BLaER1 treated with 17β-estradiol and CSF1 and Interleukin-3, amounts not matched to agents 10 nM and 100 nM (cell line): ENCODE results near the gene CERK.

Source experiments
- H3K27ac ChIP-seq, 11 experiments: shearing (Covaris generic); formaldehyde crosslinking; 2 replicates each; pipeline ENCODE4 v1.8.1; 2022
- H3K27me3 ChIP-seq, 11 experiments: shearing (Covaris generic); formaldehyde crosslinking; 2 replicates each; pipeline ENCODE4 v1.8.1; 2022
- H3K36me3 ChIP-seq, 11 experiments: shearing (Covaris generic); formaldehyde crosslinking; 2 replicates each; pipeline ENCODE4 v1.8.1; 2022
- H3K4me1 ChIP-seq, 10 experiments: shearing (Covaris generic); formaldehyde crosslinking; 2 replicates each; pipeline ENCODE4 v1.8.1; 2022
- H3K4me2 ChIP-seq, 11 experiments: shearing (Covaris generic); formaldehyde crosslinking; 2 replicates each; pipeline ENCODE4 v1.8.1; 2022
- H3K4me3 ChIP-seq, 10 experiments: shearing (Covaris generic); formaldehyde crosslinking; 2 replicates each; pipeline ENCODE4 v1.8.1; 2022
- H3K9ac ChIP-seq, 11 experiments: shearing (Covaris generic); formaldehyde crosslinking; 2 replicates each; pipeline ENCODE4 v1.8.1; 2022
- H3K9me3 ChIP-seq, 11 experiments: shearing (Covaris generic); formaldehyde crosslinking; replicated peaks in 1 of 11; 2 replicates each; pipeline ENCODE4 v1.8.1; 2022
- H4K20me1 ChIP-seq, 11 experiments: shearing (Covaris generic); formaldehyde crosslinking; 2 replicates each; pipeline ENCODE4 v1.8.1; 2022
- Cebpa-rat ChIP-seq, 11 experiments: shearing (Covaris generic); IDR thresholded peaks; 2 replicates each; pipeline ENCODE4 v1.8.1; 2022

Gene CERK

DNA sequence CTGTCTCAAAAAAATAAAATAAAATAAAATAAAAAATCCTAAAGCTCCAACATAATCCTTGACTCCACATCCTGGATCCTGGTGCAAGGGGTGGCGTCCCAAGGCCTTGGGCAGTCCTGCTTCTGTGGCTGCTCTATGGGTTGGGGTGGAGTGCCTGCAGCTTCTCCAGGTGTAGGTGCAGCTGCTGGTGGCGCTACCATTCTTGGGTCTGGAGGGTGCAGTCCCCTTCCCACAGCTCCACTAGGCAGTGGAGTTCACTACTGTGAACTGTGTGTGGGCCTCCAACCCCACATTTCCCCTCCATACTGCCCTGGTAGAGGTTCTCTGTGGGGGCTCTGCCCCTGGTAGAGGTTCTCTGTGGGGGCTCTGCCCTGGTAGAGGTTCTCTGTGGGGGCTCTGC lies 17.5 kb upstream of the CERK start:
- Histone ChIP-seq H3K4me2 (peak overlapping the region in 3 of 11 experiments; percentile 31 to 86 (median 73); a peak in 3 of 22 replicates), H3K4me1 (peaks cover 62 to 87% (median 72%) of the 10 kb centered on the region in 10 experiments), H3K27me3 (no peaks in the 10 kb centered on the region), H3K36me3 (peaks cover 0 to 13% (median 8%) of the 10 kb centered on the region in 11 experiments; a peak in 9 of 22 replicates), H3K4me3 (peak overlapping the region in 9 of 10 experiments; percentile 13 to 47 (median 31); a peak in 15 of 20 replicates), H3K27ac (peak overlapping the region in 6 of 11 experiments; percentile 41 to 56 (median 44); a peak in 11 of 22 replicates), H3K9me3 (peaks cover 20 to 35% (median 25%) of the 10 kb centered on the region in 11 experiments), H3K9ac (no peak overlapping the region), H4K20me1 (no peaks in the 10 kb centered on the region)
- no peak for TF ChIP-seq Cebpa-rat (IDR thresholded peaks at IDR 0.05)

DNA sequence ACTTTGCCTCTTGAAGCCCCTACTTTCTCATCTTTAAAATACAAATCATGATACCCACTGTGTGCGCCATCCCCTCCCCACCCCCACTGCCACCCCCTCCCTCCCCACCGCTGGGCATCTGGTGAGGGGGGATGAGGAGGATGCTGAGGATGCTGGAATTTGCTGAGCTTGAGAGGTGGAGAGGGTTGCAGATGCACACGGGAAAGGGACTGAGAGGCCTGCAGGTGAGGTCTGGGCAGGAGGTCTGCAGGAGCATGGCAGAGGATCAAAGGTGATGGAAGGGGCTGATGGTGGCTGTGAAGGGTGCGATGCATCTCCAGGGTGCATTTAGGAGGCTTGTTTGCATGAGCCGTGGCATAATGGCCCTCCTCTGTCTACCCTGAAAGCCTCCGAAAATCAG lies 16.8 kb upstream of the CERK start:
- Histone ChIP-seq H4K20me1 (no peaks in the 10 kb centered on the region), H3K4me3 (no peak overlapping the region), H3K9ac (no peak overlapping the region; a peak in 1 of 22 replicates), H3K4me1 (peaks cover 65 to 94% (median 77%) of the 10 kb centered on the region in 10 experiments), H3K4me2 (peak overlapping the region in 5 of 11 experiments; percentile 80 to 89 (median 85); a peak in 12 of 22 replicates), H3K36me3 (peaks cover 0 to 13% (median 6%) of the 10 kb centered on the region in 11 experiments; a peak in 9 of 22 replicates), H3K27me3 (no peaks in the 10 kb centered on the region), H3K27ac (peak overlapping the region in 8 of 11 experiments; percentile 67 to 82 (median 74); a peak in 11 of 22 replicates), H3K9me3 (peaks cover 20 to 35% (median 25%) of the 10 kb centered on the region in 11 experiments)
- no peak for TF ChIP-seq Cebpa-rat (IDR thresholded peaks at IDR 0.05)

DNA sequence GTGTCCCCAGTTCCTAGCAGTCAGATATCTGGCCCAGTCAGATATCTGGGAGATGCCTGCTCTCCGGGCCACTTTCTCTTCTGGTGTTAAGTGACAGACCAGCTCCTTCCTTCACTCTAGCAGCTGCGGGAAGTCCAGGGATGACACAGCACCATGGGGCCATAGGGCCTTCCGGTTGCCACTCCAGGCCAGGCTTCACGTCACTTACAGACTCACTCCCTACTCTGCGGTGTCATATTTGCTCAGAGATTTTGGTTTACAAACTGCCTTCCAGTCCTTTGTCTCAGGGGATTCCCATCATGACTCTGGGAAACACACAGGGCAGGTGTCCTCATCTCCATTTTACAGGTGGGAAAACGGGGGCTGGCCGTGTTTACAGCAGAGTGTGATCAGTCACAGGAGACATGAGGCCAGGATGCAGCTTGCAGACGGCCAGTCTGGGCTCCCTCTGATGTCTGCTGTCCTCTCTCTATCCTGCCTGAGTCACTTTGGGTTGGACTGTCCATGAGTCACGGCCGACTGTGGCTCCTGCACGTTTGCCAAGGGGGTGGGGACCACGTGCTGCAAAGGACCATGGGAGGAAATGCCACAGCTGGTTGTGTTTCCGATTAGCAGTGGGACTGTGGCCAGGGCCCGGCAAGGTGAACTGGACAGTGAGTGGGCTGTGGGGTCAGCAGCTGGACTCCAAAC lies 16.2 kb upstream of the CERK start:
- H3K4me1 ChIP-seq: peaks cover 70 to 97% (median 80%) of the 10 kb centered on the region in 10 experiments
- peak overlapping the region in 10 of 11 experiments; percentile 29 to 70 (median 54); a peak in 17 of 22 replicates for H3K9ac ChIP-seq
- H3K27ac ChIP-seq: peak overlapping the region; percentile 54 to 82 (median 69)
- no peak for TF ChIP-seq Cebpa-rat (IDR thresholded peaks at IDR 0.05)
- no peaks in the 10 kb centered on the region for H3K27me3 ChIP-seq
- no peaks in the 10 kb centered on the region for H4K20me1 ChIP-seq
- H3K4me2 ChIP-seq: peak overlapping the region; percentile 49 to 89 (median 78)
- H3K36me3 ChIP-seq: peaks cover 0 to 13% (median 6%) of the 10 kb centered on the region in 11 experiments; a peak in 9 of 22 replicates
- H3K9me3 ChIP-seq: peaks cover 20 to 35% (median 25%) of the 10 kb centered on the region in 11 experiments
- H3K4me3 ChIP-seq: peak overlapping the region in 2 of 10 experiments; percentile 1 to 49; a peak in 3 of 20 replicates

DNA sequence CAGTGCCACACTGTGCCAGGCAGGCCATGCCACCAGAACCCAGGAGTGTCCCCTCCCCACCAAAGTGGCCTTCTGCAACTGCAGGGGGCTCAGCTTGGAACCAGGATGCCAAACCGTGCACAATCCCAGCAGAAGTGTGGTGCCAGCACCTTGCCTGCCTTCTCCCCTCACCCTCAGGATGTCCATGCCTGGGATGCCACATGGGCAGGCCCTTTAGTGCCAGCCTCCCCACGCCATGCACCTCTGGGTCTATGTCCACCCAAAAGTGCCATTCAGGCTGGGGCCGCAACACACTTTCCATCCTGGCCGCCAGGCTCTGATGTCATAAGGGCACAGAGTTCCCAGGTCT lies 15.7 kb upstream of the CERK start:
- TF ChIP-seq Cebpa-rat (IDR thresholded peaks at IDR 0.05): no peak
- H3K27me3 ChIP-seq: no peaks in the 10 kb centered on the region
- H3K4me3 ChIP-seq: peak overlapping the region in 2 of 10 experiments; percentile 1 to 49; a peak in 4 of 20 replicates
- H3K9ac ChIP-seq: peak overlapping the region in 10 of 11 experiments; percentile 29 to 70 (median 54); a peak in 17 of 22 replicates
- no peaks in the 10 kb centered on the region for H4K20me1 ChIP-seq
- H3K9me3 ChIP-seq: peaks cover 20 to 35% (median 25%) of the 10 kb centered on the region in 11 experiments
- peak overlapping the region; percentile 49 to 89 (median 78) for H3K4me2 ChIP-seq
- peaks cover 0 to 13% (median 6%) of the 10 kb centered on the region in 11 experiments; a peak in 9 of 22 replicates for H3K36me3 ChIP-seq
- H3K27ac ChIP-seq: peak overlapping the region; percentile 54 to 82 (median 69)
- peaks cover 70 to 97% (median 80%) of the 10 kb centered on the region in 10 experiments for H3K4me1 ChIP-seq

DNA sequence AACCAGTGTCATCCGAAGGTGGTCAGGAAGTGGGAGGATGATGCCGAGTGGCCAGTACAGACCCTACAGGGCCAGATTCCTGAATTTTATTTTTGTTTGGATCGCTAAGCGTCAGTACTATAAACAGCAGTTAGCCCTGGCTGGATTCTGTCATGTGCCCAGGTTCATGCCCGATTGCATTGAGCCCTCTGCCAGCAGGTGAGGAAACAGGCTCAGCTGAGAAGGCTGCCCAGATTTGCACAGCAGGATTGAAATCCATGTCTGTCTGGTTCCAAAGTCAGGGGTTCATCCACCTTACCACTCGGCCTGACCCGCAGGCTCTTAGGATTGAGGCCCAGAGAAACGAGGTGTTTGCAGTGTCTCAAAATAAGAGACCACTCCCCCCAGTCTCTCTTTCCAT lies 15.3 kb upstream of the CERK start:
- H3K27me3 ChIP-seq: no peaks in the 10 kb centered on the region
- peaks cover 20 to 35% (median 25%) of the 10 kb centered on the region in 11 experiments for H3K9me3 ChIP-seq
- H4K20me1 ChIP-seq: no peaks in the 10 kb centered on the region
- H3K9ac ChIP-seq: peak overlapping the region in 9 of 11 experiments; percentile 29 to 70 (median 54); a peak in 14 of 22 replicates
- peak overlapping the region in 2 of 10 experiments; percentile 1 to 49; a peak in 4 of 20 replicates for H3K4me3 ChIP-seq
- peak overlapping the region; percentile 49 to 89 (median 78) for H3K4me2 ChIP-seq
- TF ChIP-seq Cebpa-rat (IDR thresholded peaks at IDR 0.05): no peak
- peaks cover 70 to 97% (median 80%) of the 10 kb centered on the region in 10 experiments for H3K4me1 ChIP-seq
- peak overlapping the region in 10 of 11 experiments; percentile 59 to 82 (median 71); a peak in 20 of 22 replicates for H3K27ac ChIP-seq
- peaks cover 0 to 13% (median 6%) of the 10 kb centered on the region in 11 experiments; a peak in 9 of 22 replicates for H3K36me3 ChIP-seq

DNA sequence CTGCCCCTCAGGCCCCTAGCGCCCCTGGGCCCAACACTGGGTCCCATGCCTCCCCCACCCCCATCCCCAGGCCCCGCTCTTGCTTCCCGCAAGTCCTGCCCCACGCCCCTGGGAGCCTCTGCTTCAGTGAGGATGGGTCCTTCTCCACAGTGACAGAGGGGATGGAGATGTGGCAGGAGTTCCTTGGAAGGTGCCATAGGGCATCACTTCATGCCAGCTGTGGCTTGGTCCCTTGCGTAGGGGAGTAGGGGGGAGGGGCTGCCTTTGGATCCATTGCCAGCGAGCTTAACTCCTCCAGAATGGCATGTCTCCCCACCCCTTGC lies 14.9 kb upstream of the CERK start:
- Histone ChIP-seq H3K27ac (peak overlapping the region in 8 of 11 experiments; percentile 59 to 82 (median 74); a peak in 12 of 22 replicates), H3K36me3 (peaks cover 0 to 13% (median 6%) of the 10 kb centered on the region in 11 experiments; a peak in 9 of 22 replicates), H3K4me2 (peak overlapping the region in 9 of 11 experiments; percentile 56 to 89 (median 80); a peak in 12 of 22 replicates), H3K27me3 (no peaks in the 10 kb centered on the region), H3K4me3 (no peak overlapping the region), H4K20me1 (no peaks in the 10 kb centered on the region), H3K9me3 (peaks cover 20 to 35% (median 25%) of the 10 kb centered on the region in 11 experiments), H3K4me1 (peaks cover 70 to 97% (median 80%) of the 10 kb centered on the region in 10 experiments), H3K9ac (peak overlapping the region in 2 of 11 experiments; percentile 63 to 70; a peak in 2 of 22 replicates)
- TF ChIP-seq Cebpa-rat (IDR thresholded peaks at IDR 0.05): no peak

DNA sequence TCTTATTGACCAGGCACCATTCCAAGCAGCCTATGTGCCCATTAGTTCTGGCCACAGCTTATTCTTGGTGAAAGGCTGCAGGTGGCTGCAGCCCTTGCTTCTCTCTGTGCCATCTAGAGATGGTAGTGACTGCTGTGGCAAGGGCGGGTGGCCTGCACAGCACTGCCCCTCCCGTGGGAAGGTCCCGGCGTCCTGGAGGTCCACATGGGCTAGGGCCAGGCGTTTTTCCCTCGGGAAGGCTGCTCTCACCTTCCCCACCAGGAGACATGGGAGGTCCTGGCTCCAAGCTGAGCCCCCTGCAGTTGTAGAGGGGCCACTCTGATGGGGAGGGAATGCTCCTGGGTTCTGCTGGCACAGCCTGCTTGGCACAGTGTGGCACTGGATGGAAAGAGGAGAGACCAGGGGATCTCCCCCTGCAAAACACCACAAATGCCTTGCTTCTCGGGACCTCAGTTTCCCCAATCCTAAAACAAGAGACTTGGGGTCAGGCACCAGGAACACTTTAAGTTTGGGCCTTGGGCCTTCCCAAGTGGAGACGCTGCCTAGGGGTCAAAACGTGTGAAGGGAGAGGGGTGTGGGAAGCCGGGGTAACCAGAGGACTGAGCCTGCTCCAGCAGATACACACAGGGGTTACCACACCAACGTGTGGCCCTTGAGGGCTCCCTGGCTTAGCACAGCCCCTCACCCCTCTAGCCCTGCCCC lies 14.4 kb upstream of the CERK start:
- Histone ChIP-seq H3K36me3 (peaks cover 0 to 13% (median 6%) of the 10 kb centered on the region in 11 experiments; a peak in 9 of 22 replicates), H3K9me3 (peaks cover 20 to 34% (median 25%) of the 10 kb centered on the region in 11 experiments), H3K4me3 (no peak overlapping the region), H3K9ac (no peak overlapping the region), H4K20me1 (no peaks in the 10 kb centered on the region), H3K27ac (peak overlapping the region in 6 of 11 experiments; percentile 27 to 96 (median 92); a peak in 12 of 22 replicates), H3K4me2 (peak overlapping the region in 8 of 11 experiments; percentile 2 to 97 (median 90); a peak in 8 of 22 replicates), H3K27me3 (no peaks in the 10 kb centered on the region), H3K4me1 (peaks cover 70 to 97% (median 80%) of the 10 kb centered on the region in 10 experiments)
- no peak for TF ChIP-seq Cebpa-rat (IDR thresholded peaks at IDR 0.05)

DNA sequence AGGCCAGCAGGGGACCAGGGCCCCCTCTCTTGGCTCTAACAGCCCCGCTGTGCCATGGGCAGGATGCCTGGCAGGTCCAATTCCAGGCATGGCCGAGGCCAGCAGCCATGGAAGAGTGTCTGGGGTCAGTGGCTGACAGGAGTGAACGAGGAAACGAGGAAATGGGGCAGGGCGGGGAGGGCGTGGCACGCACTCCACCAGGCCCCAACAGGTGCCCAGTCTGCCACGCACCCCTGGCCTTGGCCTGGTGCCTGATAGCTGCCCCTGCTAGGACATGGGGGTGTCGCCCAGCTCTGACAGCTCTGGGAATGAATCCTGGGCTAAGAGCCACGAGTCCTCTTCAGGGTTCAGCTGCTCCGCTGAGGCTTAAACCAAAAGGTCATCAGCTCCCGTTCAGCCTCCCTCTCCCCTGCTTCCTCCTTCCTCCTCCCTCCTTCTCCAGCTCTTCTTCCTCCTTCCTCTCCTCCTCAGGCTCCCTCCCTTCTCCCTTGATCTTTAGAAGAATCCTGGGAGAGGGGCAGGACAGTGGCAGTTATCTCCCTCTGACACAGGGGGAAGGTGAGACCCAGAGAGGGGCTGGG lies 12.9 kb upstream of the CERK start:
- H3K4me2 ChIP-seq: peak overlapping the region; percentile 84 to 97 (median 91)
- TF ChIP-seq Cebpa-rat (IDR thresholded peaks at IDR 0.05): no peak
- H3K4me3 ChIP-seq: no peak overlapping the region

More for the DNA sequence above, 12.9 kb upstream of the CERK start:
- Histone ChIP-seq H4K20me1 (no peaks in the 10 kb centered on the region), H3K4me1 (peaks cover 61 to 85% (median 74%) of the 10 kb centered on the region in 10 experiments), H3K27ac (peak overlapping the region in 10 of 11 experiments; percentile 60 to 96 (median 91); a peak in 20 of 22 replicates), H3K27me3 (no peaks in the 10 kb centered on the region), H3K9me3 (peaks cover 10 to 22% (median 12%) of the 10 kb centered on the region in 11 experiments), H3K9ac (peak overlapping the region in 9 of 11 experiments; percentile 71 to 83 (median 79); a peak in 14 of 22 replicates), H3K36me3 (peaks cover 0 to 6% (median 4%) of the 10 kb centered on the region in 11 experiments; a peak in 9 of 22 replicates)
